GM21825 (cell line): ENCODE results near the gene THSD8.

Experiments used
- ATAC-seq: cut with Tn5 transposase; IDR thresholded peaks from one replicate; pipeline ENCODE4 v1.9.1; 2021; ENCODE audit warnings: mild to moderate bottlenecking, moderate library complexity; ENCODE audit not compliant: unreplicated experiment

THSD8 gene

GRCh38 chr19:12847159-12848139, 45.6 kb downstream of the THSD8 start:
- peak; percentile 64 for ATAC-seq
